Stimulated activated naive CD4-positive, alpha-beta T cell (primary cell): Measurements from ENCODE around the gene LAMTOR2.
"Not testable (repeated sequence)": the region's sequence is repeated elsewhere in the genome, so short reads cannot be mapped to it uniquely, and the experiment has no call there.

Experiments used
- DNase-seq, 6 experiments: peaks; one replicate each; lab custom pipeline; 2025; lab: John Stamatoyannopoulos, UW

The LAMTOR2 gene

DNA sequence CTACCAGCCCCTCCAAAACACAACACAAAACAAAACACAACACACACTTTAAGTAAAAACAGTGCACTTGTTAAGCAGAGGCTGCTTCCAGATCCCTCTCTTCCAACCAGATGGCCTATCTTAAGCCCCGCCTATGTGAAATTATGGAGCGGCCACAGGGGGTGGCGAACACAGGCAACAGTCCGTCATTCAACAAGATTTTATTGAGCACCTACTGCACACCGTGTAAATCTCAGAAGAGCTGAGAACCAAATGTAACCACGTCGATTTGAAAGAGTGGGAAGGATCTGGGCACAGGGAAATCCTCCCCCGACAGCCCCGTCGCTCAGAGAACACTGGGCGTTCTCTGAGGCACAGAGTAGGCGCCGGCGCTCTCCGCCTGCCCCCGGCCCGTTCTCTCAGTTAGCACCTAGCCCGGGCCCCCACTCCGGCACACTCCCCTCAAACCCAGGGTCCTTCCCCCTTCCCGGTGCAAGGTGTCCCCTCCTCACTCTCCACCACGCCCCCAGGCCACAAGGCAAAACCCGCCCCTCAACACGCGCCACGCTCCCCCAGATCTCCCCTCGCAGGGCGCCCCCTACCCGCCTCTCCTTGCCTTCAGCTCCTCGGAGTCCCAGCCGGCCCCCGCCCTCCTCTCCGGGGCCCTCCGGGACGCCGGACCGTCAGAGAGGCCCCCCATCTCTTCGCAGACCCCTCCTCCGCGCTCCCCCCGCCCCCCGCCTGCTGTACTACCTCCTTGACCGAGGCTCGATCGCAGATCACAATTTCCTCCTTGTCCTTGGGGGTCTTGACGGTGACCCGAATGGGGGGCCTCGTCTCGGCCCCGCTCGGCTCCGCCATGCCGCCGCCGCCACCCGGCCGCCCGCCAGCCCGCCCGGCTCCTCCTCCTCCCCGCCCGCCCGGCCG, 1.5 kb upstream of the LAMTOR2 start:
- DNase-seq, result peak; percentile 54 to 73 (median 59)

DNA sequence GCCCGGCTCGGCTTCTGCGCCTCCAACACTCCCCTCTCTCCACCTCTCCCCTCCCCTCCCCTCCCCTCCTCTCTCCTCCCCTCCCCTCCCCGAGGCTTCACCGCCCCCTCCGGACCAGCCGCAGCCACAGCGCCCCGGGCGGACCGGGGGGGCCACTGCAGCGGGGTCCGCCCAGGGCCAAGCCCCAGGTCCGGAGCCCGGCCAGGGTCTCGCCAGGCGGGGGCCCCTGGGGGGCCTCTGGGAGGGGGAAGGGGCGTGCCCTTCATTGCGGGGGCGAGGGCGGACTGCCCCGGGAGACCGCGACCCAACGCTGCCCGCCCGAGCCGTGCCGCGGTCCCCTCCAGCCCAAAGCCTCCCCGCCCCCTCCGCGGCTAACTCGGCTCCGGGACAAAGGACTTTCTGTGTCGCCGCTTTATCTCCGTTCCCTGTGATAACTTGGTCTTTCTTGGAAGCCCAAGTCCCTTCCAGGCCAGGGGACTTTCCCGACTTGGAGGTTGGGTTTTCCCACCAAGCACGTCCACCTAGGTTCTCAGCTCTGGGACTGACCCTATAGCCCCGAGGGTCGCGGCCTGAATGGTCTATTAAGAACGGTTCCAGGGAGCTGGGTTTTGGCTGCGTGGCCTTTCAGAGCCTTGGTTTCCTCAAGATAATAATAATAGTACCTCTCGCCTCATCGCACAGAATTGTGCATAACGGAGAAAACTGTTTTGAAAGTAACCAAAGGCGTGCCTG, 648 bp upstream of the LAMTOR2 start, which contains the start of gene UBQLN4:
Gene UBQLN4 (minus strand): TSS at position 31 of the 732 bp plus-strand sequence. CDS start 97 bp downstream, outside the sequence.
- DNase-seq, result peak; percentile 64 to 82 (median 74)

DNA sequence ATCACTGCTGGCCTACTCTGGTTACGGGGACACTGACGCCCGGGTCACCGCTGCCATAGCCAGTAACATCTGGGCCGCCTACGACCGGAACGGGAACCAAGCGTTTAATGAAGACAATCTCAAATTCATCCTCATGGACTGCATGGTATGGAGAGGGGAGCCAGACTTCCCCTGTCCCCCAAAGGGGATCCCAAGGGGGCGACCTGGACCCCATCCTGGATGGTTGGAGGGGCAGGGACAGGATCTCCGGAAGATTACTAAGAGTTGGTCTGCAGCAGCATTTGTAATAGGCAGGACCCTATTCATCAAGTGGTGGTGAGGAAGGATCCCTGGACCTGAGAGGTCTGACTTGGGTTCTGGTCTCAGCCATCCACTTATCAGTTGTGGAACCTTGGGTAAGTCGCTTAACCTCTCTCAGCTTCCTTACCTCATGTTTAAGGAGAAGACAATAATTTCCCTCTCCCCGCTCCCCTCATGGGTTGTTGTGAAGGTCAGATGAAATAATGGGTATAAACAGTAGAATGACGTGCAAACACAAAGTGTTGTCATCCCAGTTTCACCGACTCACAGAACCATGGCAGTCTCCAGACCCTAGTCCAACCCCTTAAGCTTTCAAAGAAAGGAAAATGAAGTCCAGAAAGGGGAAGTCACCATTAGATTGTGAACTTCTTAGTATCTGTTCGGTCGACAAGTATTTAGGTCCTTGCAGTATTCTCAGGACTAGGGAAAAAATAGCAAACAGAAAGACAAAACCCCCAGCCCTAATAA, 883 bp downstream of the LAMTOR2 start:
- no peak for DNase-seq

DNA sequence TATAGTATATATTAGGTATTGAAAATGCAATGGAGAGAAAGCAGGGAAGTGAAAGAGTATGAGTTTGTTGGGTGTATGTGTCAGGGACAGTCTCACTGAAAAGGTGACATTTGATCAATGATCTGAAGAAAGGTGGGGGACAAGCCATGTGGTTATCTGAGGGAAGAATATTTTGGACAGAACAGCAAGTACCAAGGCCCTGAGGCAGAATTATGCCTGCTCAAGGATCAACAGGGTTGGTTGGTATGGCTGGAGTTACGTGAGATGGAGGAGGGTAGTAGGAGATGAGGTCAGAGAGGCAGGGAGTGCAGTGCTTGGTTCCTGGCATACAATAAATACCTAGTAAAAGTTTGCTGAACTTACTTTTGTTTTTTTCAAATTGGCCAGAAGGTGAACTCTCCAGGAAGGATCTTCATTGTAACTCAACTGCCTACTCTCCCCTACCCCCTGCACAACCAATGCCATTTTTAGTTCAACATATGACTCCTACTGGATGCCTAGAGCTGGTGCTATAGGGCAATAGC, 1.8 kb downstream of the LAMTOR2 start:
- no peak for DNase-seq

DNA sequence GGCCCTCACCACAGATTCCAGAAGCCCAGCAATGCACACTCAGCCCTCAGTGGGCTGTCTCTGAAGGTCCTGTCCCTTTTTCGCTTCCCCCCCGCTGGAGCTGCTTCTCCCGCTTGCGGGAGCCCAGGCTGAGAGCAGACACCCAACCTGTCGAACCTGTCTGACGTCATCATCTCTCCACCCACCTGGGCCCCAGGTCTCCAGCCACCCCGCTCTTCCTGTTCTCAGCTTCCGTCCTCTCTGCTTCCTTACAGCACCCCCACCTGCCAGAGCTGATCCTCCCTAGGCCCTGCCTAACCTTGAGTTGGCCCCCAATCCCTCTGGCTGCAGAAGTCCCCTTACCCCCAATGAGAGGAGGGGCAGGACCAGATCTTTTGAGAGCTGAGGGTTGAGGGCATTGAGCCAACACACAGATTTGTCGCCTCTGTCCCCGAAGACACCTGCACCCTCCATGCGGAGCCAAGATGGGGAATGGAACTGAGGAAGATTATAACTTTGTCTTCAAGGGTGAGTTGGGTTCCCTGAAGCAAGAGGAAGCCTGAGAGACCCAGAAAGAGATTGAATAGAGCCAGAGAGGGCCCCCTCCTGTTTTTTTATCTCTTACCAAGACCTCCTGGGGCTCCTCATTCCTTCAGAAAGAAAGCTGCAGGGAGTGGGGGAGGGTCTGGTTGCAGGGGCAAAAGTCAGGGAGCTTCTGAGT, 6.5 kb downstream of the LAMTOR2 start, which contains the start of gene RAB25:
Gene RAB25 (plus strand): TSS at position 224 of the 700 bp plus-strand sequence. CDS start 241 bp downstream, at position 465.
- DNase-seq, result no peak

DNA sequence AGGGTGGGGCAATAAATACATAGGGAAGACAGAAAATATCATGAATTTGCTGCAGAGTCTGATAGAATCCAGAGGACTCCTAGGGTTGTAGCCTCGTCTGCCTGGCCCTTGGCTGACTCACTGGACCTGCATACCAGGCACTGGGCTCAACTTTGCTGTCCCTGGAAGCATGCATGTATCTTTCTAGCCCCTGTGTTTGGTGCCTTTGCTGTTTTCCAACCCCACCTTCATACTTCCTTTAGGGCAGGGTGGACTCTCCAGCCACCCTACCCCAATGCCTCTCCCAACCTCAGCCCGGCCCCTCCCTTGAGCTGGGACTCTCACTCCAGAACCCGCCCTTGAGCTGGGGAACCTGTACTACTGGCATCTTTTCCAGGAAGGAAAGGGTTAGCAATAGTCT, 7.6 kb downstream of the LAMTOR2 start:
- no peak for DNase-seq

DNA sequence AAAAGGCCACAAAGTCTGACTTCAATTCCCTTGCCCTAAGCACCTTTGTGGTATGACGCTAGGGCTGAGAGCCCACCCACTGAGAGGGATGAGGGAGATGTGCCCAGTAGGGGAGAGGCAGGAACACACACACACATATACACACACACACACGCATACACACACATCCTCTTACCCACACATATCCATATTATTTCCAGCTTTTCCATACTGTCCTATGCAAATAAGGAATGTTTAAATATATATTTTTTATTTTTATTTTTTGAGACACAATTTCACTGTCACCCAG, 9.4 kb downstream of the LAMTOR2 start:
- no peak for DNase-seq

DNA sequence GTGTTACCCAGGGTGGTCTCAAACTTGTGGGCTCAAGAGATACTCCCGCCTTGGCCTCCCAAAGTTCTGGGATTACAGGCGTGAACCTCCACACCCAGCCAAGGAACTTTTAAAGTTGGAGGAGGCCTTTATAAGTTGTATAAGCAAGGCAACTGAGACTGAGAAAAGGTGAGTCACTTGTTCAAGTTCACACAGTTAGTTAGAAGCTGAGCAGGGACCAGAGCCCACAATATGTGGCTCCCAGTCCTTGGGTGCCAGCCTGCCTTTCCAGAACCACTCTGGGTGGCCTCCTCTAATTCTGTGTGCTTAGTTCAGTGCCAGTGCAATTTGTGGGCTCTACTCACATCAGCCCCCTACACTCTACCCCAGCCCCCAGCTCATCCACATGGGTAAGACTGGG, 10.0 kb downstream of the LAMTOR2 start:
- no peak for DNase-seq

DNA sequence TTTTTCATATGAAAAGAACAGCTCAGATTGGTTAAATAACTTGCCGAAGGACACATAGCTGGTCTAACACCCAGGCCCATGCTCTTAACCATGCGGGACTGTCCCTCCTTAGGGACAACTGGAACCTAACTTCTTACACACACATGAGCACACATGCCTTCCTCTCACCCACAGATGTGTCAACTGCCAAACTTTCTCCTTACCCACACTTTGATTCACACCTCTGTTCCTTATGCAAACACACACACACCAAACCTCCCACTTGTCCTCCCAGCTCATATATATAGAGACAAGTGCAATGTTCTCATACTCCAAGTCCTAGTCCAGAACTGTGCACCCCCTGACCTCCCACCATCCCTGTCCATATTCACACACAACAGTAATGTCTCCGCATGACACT, 10.6 kb downstream of the LAMTOR2 start:
- DNase-seq, result no peak

DNA sequence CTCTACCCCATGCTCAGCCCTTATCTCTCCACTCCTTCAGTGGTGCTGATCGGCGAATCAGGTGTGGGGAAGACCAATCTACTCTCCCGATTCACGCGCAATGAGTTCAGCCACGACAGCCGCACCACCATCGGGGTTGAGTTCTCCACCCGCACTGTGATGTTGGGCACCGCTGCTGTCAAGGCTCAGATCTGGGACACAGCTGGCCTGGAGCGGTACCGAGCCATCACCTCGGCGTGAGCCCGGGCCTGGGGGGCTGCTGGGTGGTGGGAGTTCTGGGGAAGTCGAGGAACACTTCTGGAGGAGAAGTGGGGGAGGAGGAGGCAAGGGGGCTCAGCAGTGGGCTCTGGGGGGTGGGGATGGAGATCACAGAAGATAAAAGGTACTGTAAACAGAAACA, 11.3 kb downstream of the LAMTOR2 start:
- DNase-seq, result no peak

DNA sequence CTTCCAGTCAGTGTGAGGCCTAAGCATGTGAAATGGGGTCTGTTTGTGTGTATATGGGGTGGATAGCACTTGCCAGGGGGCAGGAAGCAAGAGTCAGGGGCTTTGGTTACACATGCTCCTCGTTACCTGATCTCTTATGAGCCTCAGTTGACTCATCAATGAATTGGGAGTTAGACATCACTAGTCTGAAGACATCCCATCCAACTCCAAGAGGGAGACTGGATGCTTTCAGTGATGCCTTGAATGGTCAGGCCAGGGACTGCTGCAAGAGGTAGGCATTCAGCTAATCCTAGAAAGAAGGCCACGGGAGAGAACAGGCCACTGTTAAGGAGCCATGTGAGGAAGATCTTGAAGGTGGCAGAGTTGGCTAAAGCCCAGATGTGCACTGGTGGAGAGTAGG, 12.7 kb downstream of the LAMTOR2 start:
- no peak for DNase-seq

DNA sequence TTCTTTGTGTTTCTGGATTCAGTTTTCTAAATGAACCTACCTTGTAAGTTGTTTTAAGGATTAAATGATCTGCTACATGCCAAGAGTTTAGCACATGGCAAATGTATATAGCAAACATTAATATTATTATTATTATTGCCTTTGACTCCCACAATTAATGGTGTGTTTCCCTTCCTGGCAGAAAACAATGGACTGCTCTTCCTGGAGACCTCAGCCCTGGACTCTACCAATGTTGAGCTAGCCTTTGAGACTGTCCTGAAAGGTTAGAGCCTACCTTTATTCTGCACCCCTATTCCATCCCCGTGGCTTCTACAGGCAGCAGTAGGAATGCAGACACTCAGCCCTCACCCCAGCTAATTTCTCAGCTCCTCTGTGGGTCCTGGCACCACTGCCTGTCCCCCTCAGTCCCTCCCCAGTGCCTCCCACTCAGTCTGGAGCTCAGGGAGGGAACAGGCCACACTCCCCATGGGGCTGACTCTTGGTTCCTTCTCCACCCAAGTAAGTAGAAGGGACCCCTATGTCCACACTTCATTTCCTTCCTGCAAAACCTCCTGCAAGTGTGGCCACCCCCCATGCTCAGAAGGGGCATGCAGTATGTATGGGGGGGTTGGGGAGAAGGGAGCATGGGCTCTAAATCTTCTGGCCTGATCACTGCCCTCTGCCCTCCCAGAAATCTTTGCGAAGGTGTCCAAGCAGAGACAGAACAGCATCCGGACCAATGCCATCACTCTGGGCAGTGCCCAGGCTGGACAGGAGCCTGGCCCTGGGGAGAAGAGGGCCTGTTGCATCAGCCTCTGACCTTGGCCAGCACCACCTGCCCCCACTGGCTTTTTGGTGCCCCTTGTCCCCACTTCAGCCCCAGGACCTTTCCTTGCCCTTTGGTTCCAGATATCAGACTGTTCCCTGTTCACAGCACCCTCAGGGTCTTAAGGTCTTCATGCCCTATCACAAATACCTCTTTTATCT, 15.2 kb downstream of the LAMTOR2 start:
- no peak for DNase-seq

DNA sequence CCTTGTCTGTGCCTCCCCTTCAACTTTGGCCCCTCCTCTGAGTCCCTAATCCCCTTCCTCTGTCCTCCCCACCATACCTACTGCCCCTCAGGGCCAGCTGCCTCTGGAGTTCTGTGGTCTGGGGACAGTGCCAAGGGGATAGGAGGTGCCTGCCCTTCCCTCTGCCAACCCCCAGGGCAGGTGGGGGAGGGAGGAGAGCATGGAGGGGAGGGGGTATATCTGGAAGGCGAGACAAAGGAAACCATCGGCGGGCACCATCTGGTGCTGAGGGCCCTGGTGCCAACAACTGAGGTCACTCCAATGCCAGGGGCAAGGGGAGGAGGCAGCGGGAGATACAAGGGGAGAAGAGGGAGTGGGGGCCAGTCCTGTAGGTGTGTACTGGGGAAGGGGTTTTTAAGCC, 16.0 kb downstream of the LAMTOR2 start:
- DNase-seq, result no peak

DNA sequence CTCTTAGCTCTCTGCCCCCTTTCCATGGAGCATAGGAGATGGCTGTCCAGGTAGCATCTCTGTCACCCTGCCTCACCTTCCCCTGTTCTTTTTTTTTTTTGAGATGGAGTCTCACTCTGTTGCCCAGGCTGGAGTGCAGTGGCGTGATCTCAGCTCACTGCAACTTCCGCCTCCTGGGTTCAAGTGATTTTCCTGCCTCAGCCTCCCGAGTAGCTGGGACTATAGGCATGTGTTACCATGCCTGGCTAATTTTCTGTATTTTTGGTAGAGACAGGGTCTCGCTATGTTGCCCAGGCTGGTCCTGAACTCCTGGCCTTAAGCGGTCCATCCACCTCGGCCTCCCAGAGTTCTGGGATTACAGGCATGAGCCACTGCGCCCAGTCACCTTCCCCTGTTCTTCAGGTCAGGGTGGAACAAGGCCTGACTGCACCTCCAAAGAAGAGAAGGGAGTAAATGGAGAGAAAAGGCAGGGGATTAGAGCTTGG, 16.8 kb downstream of the LAMTOR2 start:
- not testable (repeated sequence) for DNase-seq

DNA sequence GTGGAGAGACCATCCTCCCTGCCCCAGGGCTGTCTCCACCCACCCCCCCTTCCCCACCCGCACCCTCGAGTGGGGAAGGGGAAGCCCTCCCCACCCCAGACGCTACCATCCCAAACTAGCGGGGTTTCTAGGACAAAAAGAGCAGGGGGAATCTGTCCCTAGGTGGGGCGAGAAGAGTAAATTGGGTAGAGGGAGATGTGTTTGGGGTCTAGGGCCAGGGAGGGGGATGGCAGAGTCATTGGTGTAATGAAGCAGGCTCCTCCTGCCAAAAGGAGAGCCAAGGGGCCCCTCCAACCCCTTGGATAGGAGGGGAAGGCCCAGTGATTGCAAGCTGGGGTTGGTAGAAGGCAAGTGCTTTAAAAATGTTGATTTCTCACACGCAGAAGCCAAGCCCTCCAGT, 17.7 kb downstream of the LAMTOR2 start:
- DNase-seq, result no peak

DNA sequence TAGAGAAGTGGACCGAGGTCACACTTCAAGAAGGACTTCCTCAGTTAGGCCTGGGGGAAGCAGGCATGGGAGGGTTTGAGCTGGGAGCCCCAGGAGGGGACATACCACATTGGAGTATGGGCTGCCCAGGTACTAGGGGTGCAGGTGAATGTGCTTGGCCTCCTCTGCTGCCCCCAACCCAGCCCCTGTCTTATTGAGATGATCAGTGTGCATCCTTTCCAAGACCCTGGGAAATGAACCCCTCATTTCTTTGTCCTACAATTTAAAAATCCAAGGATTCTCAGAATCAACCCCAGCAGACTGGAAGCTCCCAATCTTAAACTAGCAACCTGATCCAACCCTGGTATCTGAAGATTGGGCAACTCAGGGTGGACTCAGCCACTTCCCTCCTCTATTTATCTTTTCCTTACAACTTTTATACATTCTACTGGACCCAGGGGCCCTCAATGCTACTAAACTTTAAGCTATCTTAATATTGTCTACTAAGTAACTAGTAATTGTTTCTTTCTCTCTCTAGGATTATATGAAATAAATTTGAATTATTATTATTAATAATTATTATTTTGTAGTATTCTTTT, 18.6 kb downstream of the LAMTOR2 start:
- DNase-seq, result no peak

DNA sequence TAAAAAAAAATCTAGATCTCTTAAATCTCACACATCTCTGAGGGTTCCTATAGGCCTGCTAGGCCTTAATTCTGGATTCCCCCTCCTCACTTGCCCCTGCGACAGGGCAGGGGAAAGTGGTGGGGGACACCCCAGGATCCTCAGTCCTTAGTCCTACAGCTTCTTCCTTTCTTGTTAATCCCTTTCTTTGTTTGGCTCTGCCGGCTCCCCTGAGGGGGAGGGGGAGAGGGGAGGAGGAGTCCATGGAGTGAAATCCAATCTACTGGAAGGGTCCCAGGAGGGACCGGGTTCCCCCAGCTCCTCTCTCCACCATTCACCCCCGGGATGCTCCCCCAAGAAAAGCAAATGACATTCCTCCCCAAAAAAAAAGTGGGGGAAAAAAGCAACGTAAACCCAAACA, 19.2 kb downstream of the LAMTOR2 start:
- no peak for DNase-seq

DNA sequence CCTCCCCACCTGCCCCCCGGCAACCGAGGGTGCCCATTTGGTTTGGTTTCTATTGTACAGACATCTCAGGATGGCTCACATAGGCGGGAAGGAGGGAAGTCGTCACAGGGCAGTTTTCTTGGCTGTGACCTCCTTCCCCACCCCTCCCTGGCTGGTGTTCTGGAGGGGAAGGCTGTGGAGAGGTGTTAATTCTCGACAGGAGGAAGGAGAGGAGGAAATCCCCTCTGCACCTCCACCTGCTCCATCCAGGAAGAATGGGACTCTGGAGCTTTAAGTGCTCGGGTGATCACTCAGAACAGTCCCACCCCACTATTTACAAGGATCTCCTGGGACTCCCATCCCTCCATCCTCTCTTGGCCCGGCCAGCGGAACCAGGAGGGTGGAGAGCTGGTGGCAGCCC, 20.1 kb downstream of the LAMTOR2 start:
- no peak for DNase-seq

DNA sequence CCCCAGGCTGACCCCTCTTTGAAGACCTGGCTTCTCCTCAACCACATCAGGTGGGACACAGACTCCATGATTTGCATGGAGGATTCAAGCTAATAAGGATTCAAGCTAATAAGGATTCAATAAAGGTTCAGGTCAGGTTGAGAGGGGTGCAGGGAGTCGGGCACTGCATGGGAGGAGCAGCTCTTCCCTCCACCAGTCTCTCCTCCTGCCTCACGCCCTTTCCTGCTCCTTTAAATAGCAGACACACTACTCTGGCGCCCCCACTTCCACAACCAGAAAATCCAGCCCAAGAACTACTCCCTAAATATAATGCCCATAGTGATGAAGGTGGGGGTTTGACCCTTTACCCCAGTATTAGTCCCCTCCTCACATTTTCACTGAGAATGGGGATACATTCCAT, 20.6 kb downstream of the LAMTOR2 start:
- no peak for DNase-seq

DNA sequence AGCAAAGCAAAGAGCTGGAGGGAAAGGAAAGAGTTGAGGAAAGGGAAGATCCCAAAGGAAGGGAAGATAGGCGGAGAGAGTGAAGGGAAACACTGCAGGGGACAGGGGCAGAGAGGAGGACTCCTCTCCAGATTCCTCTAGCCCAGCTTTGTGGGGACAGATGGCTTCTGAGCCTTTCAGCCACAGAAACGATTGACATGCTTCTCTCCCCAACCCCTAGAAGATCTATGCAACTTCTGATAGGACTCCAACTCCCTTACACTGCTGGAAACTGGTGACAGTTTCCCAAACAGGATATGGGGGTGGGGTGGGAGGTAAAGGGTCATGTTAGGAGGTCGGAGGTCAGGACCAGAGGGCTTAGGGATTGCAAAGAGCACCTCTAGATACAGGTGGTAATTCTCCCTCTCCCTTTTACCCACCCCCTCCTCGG, 21.2 kb downstream of the LAMTOR2 start:
- no peak for DNase-seq
